HL-60/S4 treated with phorbol 12-myristate 13-acetate at 8.2 ng/mL for 4 days and 3 days (cell line): ENCODE results near the gene TMEM175.

Experiments
- in situ Hi-C: fragments of 300-500 bp; cut with MboI; formaldehyde crosslinking; loops from 2 replicates; pipeline ENCODE4 v1.15.0; 2022; ENCODE audit warnings: low sequenced_read_pairs

Gene TMEM175

DNA sequence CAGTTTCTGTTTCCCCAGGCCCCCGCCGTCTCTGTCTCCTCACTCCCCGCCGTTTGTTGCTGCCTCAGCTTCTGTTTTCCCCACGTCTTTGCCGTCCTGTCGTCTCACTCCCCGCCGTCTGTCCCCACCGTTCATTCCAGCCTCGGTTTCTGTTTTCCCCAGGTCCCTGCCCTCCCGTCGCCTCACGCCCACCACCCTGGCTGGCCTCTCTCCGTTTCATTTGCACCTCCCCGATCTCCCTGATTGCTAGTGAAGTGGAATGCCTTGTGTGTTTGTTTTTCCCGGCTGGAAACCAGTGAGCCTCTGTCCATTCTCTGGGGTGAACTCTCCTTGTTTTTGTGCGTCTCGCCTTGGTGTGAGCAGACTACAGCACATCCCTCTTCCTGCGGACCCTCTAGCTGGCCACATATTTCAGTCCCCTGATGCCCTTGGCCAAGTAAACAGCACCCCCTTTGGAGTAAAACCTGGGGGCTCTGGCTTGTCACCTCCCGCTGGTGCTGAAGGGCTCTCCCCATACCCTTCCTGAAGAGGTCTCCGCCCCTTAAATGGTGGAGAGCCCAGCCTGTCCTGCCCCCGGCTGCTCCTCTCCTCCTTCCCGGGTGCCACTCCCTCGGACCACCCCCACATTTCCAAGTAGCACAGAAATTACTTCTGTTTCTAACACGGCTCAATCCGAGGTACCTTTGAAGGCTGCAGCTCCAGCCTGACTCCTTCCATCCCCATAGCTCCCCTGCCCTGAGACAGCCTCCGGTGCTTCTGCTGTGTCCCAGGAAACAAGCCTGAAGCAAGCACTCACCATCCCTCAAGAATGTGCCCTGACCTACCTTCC lies 13.2 kb downstream of the TMEM175 start:
- in situ Hi-C loops, result no loop called here

DNA sequence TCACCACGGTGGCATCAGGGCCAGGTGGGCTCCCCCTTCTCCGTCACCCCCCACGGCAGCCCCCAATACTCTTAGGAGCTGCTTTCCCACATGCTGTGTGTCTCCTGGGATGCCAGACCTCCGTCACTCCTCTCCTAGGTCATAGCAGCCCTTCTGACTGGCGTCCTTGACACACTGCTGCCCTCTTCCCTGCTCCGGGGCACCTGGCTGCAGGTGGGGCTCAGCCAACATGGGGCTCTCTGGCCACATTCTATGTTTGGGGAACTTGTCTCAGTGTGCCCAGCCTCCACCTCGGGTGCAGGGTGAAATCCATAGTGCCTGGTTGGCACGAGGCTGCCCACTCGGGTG lies 13.8 kb downstream of the TMEM175 start:
- in situ Hi-C loops, result no loop called here

DNA sequence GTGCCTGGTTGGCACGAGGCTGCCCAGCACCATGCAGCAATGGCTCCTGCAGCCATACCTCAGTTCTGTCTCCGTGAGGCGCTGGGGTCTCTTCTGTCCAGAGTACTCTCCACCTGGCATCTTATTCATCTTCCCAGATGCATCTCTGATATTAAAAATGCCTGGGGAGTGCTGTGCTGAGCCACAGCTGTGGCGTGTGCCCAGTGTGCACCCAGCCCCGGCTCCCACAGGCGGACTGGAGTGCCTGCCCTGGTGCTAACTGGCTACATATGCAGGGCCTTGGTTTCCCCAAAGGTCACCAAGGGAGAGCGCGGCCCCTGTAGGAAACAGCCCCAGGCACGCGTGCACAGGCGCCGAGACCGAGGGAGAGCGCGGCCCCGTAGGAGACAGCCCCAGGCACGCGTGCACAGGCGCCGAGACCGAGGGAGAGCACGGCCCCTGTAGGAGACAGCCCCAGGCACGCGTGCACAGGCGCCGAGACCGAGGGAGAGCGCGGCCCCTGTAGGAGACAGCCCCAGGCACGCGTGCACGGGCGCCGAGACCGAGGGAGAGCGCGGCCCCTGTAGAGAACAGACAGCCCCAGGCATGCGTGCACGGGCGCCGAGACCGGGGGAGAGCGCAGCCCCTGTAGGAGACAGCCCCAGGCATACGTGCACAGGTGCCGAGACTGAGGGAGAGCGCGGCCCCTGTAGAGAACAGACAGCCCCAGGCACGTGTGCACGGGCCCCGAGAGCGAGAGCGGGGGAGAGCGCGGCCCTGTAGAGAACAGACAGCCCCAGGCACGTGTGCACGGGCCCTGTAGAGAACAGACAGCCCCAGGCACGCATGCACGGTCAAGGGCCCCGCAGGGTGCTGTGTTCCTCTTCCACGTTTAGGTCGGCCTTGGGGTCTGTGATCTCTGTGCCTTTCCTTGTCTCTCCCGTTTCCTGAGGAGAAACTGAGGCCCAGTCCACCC lies 14.5 kb downstream of the TMEM175 start:
- in situ Hi-C loops, result no loop called here

DNA sequence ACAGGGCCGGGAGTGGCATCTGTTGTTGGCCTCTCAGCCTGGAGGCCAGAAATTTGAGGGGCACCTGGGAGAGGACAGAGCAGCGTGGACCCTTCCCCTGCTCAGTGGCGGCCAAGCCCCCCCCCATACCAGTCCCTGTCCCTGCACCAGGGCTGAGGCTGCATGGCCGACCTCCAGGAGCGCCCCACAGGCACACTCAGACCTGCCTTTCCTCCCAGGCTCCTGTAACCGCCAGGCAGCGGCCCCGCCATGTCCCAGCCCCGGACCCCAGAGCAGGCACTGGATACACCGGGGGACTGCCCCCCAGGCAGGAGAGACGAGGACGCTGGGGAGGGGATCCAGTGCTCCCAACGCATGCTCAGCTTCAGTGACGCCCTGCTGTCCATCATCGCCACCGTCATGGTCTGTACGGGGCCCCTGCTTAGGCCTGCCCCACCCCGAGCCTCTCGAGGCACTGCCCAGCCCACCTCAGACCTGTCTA lies 15.3 kb downstream of the TMEM175 start:
- in situ Hi-C loops, result no loop called here

DNA sequence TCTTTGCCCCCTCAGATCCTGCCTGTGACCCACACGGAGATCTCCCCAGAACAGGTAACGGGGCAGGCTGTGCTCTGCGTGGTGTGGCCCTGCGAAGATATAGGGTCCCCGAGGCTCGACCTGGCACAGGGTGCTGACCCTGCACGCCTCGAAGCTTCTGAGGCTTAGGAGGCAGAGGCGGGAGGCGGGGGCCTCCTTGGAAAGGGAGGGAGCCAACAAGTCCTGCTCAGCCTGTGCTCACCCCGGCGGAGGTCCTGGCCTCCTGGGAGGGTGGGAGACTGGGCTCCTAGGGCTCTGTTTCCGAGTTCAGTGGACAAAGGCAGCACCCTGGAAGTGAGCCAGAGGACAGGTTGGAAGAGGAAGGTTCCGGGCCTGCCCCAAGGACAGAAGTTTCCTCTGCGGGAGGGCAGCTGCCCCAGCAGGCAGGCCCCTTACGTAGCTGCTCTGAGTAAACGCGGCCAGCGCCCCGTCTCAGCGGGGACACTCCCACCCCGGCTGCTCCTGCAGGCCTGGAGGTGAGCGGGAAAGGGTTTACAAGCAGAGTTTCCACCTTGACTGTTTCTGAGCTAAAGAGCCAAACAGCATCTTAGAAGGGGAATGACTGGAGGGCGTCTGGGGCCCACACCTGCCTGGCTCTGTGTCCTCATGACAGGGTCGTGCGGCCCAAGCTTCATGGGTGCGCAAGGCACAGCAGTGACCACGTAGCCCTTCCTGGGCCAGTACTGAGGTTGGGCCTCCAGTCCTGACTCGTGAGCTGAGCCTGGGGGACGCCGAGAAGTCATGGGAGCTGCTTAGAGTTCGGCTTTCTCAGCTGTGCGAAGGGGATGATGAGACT lies 16.1 kb downstream of the TMEM175 start:
- in situ Hi-C loops, result no loop called here

DNA sequence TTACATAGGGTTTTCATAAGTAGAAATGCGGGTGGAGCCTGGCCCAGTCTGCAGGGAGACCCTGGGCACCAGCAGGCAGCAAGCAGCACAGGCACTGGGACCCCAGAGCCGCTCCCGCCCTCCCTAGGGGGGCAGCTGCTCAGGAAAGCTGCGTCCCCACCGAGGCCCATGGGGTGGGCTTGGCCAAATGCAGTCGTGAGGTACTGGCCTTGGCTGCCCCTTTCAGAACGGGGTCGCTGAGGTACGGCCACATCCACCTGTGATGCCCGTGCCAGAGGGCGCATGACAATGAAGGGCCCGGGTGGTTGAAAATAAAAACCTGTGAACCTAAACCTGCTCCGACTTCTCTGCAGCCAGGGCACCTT lies 16.7 kb downstream of the TMEM175 start:
- in situ Hi-C loops, result no loop called here

DNA sequence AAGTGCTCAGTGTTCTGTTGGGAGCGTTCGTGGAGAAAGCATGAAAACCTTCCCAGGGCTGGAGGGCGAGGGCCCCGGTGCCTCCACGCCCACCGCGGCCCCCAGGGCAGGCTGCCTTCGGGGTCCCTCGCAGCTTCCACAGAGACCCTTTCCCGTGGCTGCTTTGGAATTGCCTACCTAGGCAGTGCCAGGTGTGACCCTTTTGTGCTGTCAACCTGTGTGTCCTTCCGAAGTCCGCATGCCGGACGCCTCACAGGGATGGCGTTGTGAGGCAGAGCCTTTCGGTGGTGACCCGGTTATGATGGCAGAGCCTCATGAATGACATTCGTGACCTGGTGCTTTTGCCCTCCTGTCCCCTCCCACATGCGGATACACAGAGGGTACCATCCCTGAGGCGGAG lies 17.4 kb downstream of the TMEM175 start:
- in situ Hi-C loops, result no loop called here

DNA sequence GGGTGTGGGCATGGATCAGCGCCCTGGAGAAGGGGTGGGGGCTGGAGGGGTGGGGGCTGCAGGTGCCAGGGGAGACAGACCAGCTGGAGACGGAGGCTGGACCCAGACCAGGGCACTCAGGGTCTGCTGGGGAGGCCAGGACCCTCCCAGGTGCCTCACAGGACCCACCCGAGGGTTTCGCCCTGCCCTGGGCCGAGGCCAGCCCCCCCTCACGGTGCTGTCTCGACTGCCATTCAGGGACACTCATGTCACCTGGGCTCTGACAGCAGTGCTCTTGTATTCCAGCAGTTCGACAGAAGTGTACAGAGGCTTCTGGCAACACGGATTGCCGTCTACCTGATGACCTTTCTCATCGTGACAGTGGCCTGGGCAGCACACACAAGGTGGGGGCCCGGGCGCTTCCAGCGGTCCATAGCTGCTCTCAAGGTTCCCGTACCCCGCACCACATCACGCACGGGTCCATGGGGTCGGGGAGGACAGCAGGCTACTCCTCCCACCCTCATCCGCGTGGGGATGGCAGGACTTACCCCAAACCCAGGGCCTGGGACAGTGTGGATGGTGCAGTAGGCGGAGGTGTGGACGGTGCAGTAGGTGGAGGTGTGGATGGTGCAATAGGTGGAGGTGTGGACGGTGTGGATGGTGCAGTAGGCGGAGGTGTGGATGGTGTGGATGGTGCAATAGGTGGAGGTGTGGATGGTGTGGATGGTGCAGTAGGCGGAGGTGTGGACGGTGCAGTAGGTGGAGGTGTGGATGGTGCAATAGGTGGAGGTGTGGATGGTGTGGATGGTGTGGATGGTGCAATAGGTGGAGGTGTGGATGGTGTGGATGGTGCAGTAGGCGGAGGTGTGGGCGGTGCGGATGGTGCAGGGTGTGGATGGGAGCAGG lies 18.1 kb downstream of the TMEM175 start:
- in situ Hi-C loops, result no loop called here

DNA sequence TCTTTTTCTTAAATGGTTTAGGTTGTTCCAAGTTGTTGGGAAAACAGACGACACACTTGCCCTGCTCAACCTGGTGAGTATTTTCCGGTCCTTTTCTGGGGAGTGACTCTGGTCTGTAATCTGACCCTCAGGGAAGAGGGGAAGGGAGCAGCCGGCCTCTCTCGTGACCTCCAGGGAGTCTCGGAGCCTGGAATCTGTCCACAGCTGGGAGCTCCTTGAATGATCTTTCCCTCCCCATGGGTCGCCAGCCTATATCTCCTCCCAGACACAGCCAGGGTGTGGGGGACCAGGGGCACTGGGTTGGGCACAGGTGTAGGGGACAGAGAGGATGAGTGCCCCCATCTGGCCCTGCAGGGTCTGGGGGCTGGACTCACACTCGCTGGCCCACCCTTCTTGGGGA lies 18.9 kb downstream of the TMEM175 start:
- in situ Hi-C loops, result no loop called here

DNA sequence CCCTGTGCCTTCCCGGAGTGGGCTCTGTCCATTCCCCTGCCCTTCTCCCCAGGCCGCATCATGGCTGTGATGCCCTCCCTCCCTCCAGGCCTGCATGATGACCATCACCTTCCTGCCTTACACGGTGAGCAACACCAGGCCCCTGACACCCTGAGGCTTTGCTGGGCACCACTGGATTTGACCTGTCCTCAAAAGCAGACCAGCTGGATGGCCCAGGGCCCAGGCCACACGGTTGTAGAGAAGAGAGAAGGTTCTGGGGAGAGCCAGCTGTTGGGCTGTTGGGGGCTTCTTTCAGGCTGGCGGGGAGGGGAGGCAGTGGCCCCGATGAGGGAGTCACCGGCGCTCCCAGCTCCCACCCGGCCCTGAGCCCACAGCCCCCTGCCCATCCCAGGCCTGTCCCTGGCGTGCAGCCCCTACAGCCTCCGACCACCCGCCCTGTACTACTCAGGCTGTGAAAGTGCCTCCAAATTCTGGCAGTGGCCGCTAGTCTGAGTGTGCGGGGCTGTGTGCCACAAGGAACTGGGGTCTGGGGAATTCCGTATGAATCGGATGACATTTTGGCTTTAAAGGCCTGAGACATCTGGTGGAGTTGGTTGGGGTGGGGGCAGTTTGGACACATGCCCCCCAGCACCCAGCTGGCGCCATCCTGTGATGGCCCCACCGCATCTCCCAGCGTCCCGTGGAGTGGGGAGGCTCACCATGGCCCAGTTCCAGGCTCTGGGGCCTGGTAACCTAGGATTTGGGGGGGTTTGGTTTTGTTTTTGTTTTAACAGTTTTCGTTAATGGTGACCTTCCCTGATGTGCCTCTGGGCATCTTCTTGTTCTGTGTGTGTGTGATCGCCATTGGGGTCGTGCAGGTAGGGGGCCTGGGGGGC lies 19.6 kb downstream of the TMEM175 start:
- in situ Hi-C loops, result no loop called here

DNA sequence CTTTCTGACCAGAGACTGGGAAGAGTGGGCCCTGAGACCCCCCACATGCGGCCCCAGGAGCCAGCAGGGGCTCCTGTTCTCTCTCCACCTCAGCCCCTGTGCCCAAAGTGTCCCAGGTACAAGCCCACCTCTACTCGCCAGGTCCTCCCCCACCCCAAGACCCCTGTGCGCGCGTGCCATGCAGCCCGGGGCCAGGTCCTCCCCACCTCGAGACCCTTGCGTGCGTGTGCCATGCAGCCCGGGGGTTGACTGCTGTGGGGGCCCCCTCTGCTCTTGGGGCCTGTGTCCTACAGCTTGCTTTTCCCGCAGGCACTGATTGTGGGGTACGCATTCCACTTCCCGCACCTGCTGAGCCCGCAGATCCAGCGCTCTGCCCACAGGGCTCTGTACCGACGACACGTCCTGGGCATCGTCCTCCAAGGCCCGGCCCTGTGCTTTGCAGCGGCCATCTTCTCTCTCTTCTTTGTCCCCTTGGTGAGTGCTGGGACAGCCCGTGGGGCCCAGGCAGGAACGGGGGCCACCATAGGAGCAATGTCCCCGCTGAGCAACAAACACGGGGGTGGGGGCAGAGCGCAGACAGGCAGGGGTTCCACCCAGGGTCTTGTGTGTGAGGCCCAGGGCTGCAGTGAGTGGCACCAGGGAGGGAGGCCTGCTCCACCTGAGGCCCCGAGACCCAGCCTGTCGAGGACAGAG lies 20.8 kb downstream of the TMEM175 start:
- in situ Hi-C loops, result no loop called here

DNA sequence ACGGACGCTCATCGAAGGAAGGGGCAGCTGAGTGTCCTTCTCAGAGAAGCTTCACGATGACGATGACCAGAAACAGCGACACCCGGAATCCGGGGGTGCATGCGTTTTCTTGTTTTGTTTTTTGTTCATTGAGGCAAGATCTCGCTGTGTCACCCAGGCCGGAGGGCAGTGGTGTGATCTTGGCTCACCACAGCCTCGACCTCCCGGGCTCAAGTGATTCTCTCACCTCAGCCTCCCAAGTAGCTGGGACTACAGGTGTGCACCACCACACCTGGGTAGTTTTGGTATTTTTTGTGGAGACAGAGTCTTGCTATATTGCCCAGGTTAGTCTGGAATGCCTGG lies 21.3 kb downstream of the TMEM175 start:
- in situ Hi-C loops, result no loop called here

DNA sequence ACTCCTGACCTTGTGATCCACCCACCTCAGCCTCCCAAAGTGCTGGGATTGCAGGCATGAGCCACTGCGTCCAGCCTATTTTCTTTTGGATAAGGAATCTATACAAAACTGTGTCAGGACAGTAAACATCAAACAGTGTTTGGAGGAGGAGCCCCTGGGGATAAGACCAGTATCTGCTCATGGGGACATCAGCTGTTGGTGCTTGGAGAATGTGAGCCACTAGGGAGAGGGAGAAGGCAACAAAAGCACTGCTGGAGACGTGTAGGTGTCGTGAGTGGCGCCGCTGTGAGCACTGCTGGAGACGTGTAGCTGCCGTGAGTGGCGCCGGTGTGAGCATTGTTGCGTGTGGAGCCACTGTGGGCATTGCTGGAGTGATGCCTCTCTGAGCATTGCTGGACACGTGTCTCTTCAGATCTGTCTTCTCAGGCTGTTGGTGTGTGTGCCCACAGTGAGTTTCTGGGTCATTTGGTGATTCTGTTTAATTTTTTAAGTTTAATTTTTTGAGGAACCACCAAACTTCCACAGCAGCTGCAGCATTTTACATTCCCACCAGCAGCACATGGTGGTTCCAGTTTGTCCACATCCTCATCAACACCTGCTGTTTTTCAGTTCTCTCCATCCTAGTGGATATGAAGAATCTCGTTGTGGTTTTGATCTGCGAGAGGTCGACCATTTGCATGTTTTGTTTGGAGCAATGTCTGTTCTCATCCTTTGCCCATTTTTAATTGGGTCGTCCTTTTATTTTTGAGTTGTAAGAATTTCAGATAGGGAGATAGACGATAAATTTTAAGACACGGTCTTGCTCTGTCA lies 22.2 kb downstream of the TMEM175 start:
- in situ Hi-C loops, result no loop called here

DNA sequence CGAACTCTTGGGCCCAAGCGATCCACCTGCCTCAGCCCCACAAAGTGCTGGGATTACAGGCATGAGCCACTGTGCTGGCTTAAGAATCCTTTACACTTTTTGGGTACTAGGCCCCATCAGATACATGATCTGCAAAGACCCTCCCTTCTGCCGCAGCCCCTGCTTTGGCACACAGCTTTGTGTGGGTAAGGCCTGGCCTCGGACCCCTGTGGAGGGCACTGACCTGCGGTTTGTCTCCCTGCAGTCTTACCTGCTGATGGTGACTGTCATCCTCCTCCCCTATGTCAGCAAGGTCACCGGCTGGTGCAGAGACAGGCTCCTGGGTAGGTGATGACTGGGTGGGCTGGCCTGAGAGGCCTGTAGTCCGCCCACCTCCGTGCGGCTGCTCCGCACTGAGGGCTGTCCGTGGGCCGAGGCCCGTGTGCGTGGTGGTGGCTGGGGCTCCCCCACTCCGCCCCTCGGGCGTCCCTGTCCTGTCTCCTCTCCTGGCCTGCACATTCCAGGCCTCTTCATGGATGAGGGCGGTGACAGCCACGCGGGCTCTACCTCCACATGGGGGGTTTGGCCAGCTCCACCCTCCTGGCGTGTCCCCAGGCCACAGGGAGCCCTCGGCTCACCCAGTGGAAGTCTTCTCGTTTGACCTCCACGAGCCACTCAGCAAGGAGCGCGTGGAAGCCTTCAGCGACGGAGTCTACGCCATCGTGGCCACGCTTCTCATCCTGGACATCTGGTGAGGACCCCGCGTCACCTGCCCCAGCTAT lies 23.1 kb downstream of the TMEM175 start:
- in situ Hi-C loops, result no loop called here

DNA sequence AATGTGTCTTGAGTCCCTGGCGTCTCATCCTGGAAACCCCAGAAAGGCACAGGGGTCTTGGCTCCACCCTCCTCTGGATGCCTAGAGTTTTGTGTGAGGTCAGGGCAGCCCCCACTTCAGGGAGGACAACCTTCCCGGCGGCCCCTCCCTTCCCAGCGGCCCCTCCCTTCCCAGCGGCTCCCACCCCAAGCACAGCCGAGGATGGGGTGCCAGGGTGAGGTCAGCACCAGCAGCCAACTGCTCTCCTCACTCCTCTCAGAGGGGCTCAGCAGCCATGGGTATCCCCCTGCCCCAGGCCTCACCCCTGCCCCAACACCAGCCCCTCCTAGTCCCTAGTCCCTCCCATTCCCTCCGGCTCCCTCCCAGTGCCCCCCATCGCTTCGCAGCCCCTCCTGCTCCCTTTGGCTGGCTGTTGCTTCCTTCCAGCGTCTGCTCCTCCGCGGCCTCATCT lies 23.7 kb downstream of the TMEM175 start:
- in situ Hi-C loops, result no loop called here

DNA sequence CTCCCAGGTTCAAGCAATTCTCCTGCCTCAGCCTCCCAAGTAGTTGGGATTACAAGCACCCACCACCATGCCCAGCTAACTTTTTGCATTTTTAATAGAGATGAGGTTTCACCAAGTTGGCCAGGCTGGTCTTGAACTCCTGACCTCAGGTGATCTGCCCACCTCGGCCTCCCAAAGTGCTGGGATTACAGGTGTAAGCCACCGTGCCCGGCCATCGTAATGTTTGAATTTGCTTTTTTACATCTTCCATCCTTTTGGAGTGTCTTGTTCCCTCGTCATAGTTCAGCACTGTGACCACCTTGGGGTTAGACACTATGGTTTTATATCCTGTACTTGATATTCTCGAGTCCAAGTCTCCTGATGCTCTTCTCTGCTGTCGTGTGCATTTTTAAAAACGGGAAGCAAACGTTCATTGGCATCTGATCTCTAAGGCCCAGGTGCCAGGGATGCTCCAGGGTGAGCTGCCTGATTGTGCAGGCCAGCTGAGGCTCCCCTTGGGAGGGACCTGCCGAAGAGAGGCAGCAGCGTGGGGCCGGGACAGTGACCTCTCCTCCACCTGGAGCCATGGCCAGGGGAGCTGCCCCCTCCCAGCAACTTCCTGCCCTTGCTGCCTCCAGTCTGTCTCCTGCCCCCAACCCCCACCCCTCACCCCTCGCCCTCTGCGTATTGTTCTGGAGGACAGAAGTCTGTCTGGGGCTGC lies 24.4 kb downstream of the TMEM175 start:
- in situ Hi-C loops, result no loop called here

DNA sequence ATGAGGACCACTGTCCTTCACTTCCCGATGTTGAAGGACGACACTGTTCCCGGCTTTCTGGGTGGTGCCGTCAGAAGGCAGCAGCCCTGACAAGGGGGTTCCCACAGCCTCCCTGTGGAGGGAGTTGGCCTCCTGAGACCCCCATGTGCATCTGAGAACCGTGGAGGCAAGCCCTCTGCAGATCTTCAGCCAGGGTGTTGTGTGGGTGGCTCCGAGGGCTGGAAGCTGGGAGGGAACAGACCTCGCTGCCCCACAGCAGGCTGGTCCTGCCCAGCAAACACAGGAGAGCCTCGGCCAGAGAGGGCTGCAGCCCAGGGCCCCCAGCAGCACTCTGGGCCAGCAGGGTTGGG lies 24.9 kb downstream of the TMEM175 start:
- in situ Hi-C loops, result no loop called here
